Heart left ventricle (tissue), 16 donors: ENCODE measurements around the gene NFASC. TPM values are rescaled to one million over a fixed set of nuclear protein-coding genes. Genes with fewer than 3 reads are reported as not detected.

Experiments
- ATAC-seq, 4 donors: fragments of 200-7000 bp; cut with Tn5 transposase; one replicate each; pipeline ENCODE4 v1.9.1; 2020 to 2022; ENCODE audit warnings: moderate library complexity in 4 of 4, mild to moderate bottlenecking in 3 of 4, moderate number of reproducible peaks in 1 of 4
- DNase-seq, 5 donors: peaks; one replicate each; pipeline ENCODE4 v3.0.0-alpha.2; 2020
- H3K27ac ChIP-seq, 12 donors: fragments of 200-600 bp; sonication (generic) in 4 of 12; one replicate each; pipeline versions ENCODE4 v1.5.0 to v1.8.0; 2016 to 2022; ENCODE audit warnings: mild to moderate bottlenecking in 2 of 12
- H3K27me3 ChIP-seq, 9 donors: fragments of 200-600 bp; sonication (generic) in 2 of 9; one replicate each; pipeline versions ENCODE4 v1.5.1 to v1.8.0; 2016 to 2022; ENCODE audit warnings: mild to moderate bottlenecking in 3 of 9
- H3K36me3 ChIP-seq, 9 donors: fragments of 200-600 bp; sonication (generic) in 2 of 9; one replicate each; pipeline versions ENCODE4 v1.5.0 to v1.8.0; 2018 to 2022; ENCODE audit warnings: mild to moderate bottlenecking in 2 of 9
- H3K4me1 ChIP-seq, 12 donors: fragments of 200-600 bp; sonication (generic) in 4 of 12; one replicate each; pipeline versions ENCODE4 v1.5.0 to v1.8.0; 2016 to 2022; ENCODE audit warnings: mild to moderate bottlenecking in 3 of 12
- H3K4me3 ChIP-seq, 12 donors: fragments of 200-600 bp; sonication (generic) in 4 of 12; one replicate each; pipeline versions ENCODE4 v1.5.0 to v1.8.0; 2017 to 2022; ENCODE audit warnings: mild to moderate bottlenecking in 9 of 12, moderate library complexity in 4 of 12
- H3K9me3 ChIP-seq, 12 donors: fragments of 200-600 bp; sonication (generic) in 4 of 12; one replicate each; pipeline versions ENCODE4 v1.5.0 to v1.8.0; 2016 to 2022; ENCODE audit warnings: mild to moderate bottlenecking in 1 of 12
- POLR2A ChIP-seq, 2 donors: fragments of 450-650 bp; IDR thresholded peaks; one replicate each; pipeline ENCODE4 v1.6.1; 2017; ENCODE audit warnings: antibody characterized with exemption in 2 of 2, mild to moderate bottlenecking in 2 of 2, moderate library complexity in 2 of 2
- WGBS, 4 donors: extraction: QIAGEN DNeasy Blood & Tissue Kit in 2 of 4; methylation state at CpG; one replicate each; pipeline versions ENCODE4 v1.1.5 to v1.1.7; 2013 to 2018; 5-methylcytosine and 5-hydroxymethylcytosine counted together
- intact Hi-C, 10 donors: fragments of 100-400 bp; cut with DNase I; formaldehyde crosslinking; loops; one replicate each; pipeline versions ENCODE4 v1.11.1 to v1.14.2; 2022
- polyA plus RNA-seq, 2 donors: library from polyadenylated mRNA; stranded (reverse); fragments of 200-250 nt; gene quantifications; one replicate each; pipeline ENCODE4 v1.2.3, GENCODE V29; 2013
- total RNA-seq, 9 donors: library from RNA; depleted of rRNA in 2 of 9; stranded (reverse); fragments of >200 nt in 2 of 9; fragmentation: NEBNext Ultra II Directional in 3 of 9; extraction: Animal tissue kit (Norgen Biotek cat#: 25700) in 3 of 9; gene quantifications; one replicate each; pipeline versions ENCODE4 v1.1.0 to v1.2.4, GENCODE V29; 2016 to 2023
- TF ChIP-seq, protein P1 (sequence below), 12 donors: fragments of 200-600 bp; sonication (generic) in 4 of 12; IDR thresholded peaks; one replicate each; pipeline versions ENCODE4 v1.5.0 to v1.8.0; 2018 to 2022; ENCODE audit warnings: antibody characterized with exemption in 12 of 12, mild to moderate bottlenecking in 5 of 12
- donor health status: ischemic (EF 13 %, LVEDD 7.1; RV severe dilation, severe dysfunction).
- donor health status: healthy with polysubstance abuse.
- donor health status: DM: no; HTN: yes; CAD: no.
- donor health status: DM: no; HTN: no; CAD: no.
- donor health status: ischemic (EF 25% LVEDD 6.9; RV normal size, moderate dysfunction).
- donor health status: ischemic (EF 25% LVEDD 5.7; RV mildly dilated, moderate dysfunction).
- donor health status: healthy.
- donor health status: DM: yes; HTN: yes; CAD: no.
- donor health status: ischemic (EF 35%, LVEDD 5.7; RV mildly dilated, moderate dysfunction).
- donor health status: nonischemic (EF 11% LVEDD 7.7; RV severe dilation, severe dysfunction).
- donor health status: DM: yes; HTN: yes; CAD: no.
- donor health status: PGD.
- donor health status: ischemic (EF 29% LVEDD 5.4; RV normal size, mild dysfunction).
- donor health status: nonischemic (EF 23%, LVEDD 6.1; RV moderate dilation, normal function).

Gene NFASC
- total and polyA plus RNA-seq, 11 donors, result 2.5 to 14.6 (median 10.3) TPM

DNA sequence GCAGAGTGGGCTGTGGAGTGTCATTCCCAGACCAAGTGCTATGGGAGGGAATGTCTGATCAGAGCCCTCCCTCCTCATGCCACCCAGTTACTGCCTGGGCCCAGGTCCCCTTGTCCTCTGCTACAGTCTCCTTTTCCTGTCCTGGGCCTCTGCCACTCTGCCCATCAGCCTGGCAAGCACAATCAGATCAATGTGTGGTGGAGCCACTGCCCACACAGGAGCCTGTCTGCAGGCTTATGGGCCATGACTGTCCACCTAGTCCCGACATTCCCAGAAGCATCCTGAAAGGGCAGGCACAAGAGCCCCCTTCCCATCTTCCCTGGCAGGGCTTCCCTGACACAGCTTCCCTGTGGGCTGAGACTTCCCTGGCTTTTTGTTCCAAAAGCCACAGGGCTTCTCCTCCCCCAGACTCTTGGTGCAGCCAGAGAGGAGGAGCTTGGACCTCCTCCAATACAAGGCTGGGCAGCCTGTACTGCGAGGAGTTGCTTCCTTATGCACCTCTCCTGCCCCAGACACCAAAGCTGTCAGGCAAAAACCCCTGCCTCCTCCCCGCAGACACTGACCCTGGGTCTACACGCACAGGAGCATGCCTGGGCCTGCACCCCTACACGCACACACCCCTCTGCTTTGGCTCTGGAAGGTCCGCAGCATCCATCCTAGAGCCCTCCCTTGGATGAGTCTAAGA is 143.2 kb downstream of the NFASC start:
- Histone ChIP-seq H3K4me1 (peaks cover 0 to 25% (median 6%) of the 10 kb centered on the region in 12 donors), H3K27ac (no peak overlapping the region), H3K9me3 (no peaks in the 10 kb centered on the region), H3K27me3 (no peaks in the 10 kb centered on the region), H3K4me3 (no peak overlapping the region), H3K36me3 (no peaks in the 10 kb centered on the region)
- TF ChIP-seq, protein P1, sequence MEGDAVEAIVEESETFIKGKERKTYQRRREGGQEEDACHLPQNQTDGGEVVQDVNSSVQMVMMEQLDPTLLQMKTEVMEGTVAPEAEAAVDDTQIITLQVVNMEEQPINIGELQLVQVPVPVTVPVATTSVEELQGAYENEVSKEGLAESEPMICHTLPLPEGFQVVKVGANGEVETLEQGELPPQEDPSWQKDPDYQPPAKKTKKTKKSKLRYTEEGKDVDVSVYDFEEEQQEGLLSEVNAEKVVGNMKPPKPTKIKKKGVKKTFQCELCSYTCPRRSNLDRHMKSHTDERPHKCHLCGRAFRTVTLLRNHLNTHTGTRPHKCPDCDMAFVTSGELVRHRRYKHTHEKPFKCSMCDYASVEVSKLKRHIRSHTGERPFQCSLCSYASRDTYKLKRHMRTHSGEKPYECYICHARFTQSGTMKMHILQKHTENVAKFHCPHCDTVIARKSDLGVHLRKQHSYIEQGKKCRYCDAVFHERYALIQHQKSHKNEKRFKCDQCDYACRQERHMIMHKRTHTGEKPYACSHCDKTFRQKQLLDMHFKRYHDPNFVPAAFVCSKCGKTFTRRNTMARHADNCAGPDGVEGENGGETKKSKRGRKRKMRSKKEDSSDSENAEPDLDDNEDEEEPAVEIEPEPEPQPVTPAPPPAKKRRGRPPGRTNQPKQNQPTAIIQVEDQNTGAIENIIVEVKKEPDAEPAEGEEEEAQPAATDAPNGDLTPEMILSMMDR (IDR thresholded peaks at IDR 0.05), result no peak
- TF ChIP-seq POLR2A (IDR thresholded peaks at IDR 0.05), result no peak
- ATAC-seq (peak; percentile 16 to 69 (median 42)), DNase-seq (peak in 4 of 5 donors; percentile 40 to 53 (median 46))
- intact Hi-C loops, result no loop called here
- WGBS, 4 donors, result 40 to 46% (median 43%) methylated on average over 6 of the region's 6 CpGs

DNA sequence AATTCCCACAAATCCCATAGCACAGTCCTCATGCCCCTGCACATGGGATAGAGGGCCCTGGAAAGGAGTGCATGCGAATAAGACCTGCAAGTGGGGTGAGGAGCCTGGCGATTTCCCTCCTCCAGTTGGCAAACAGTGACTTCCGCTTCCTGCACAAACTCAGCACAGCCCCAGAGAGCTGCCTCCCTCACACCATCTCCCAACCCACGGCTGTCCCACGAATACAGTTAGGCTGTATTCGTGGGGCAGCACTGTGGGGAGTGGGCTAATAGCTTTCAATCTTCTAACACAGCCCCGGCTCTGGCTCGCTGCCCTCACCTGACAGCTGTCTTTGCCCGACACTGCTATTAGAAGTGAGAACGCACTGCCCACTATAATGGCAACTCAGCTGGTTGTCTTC is 144.1 kb downstream of the NFASC start:
- ATAC-seq, result no peak
- 52 to 65% (median 64%) methylated on average over 6 to 10 of the region's 10 CpGs for whole genome bisulfite sequencing, 4 donors
- intact Hi-C loops, result no loop called here

DNA sequence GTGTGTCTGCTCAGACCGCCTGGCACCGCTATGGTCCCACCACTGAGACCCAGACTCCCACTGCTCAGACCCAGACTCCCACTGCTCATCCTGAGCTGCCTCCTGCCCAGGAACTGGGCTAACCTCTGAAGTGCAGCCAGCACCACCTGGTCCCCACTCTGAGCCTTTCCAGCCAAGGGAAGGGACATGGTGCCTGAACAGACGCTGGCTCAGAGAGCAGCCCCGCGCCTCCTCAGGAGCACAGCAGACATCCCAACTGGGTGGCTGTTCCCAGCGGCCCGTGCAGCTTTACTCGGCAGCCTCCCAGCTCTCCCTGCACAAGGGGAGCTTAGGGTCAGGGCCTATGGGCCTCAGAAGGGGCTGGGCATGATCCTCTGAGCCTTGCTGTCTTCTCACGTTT is 144.6 kb downstream of the NFASC start:
- 81 to 91% (median 88%) methylated on average over 8 to 9 of the region's 9 CpGs for WGBS, 4 donors
- H3K36me3 ChIP-seq, result no peaks in the 10 kb centered on the region
- no peak for TF ChIP-seq POLR2A (IDR thresholded peaks at IDR 0.05)
- H3K27me3 ChIP-seq, result no peaks in the 10 kb centered on the region
- intact Hi-C loops, result no loop called here
- H3K27ac ChIP-seq, result no peak overlapping the region
- H3K4me1 ChIP-seq, result peaks cover 0 to 25% (median 6%) of the 10 kb centered on the region in 12 donors
- no peaks in the 10 kb centered on the region for H3K9me3 ChIP-seq
- no peak overlapping the region for H3K4me3 ChIP-seq
- ATAC-seq (no peak), DNase-seq (no peak)

More for the DNA sequence above, 144.1 kb downstream of the NFASC start:
- H3K9me3 ChIP-seq, result no peaks in the 10 kb centered on the region
- no peaks in the 10 kb centered on the region for H3K36me3 ChIP-seq
- no peak overlapping the region for H3K27ac ChIP-seq
- DNase-seq, result no peak
- peaks cover 0 to 25% (median 6%) of the 10 kb centered on the region in 12 donors for H3K4me1 ChIP-seq
- no peaks in the 10 kb centered on the region for H3K27me3 ChIP-seq
- no peak for TF ChIP-seq POLR2A (IDR thresholded peaks at IDR 0.05)
- TF ChIP-seq, protein P1 (IDR thresholded peaks at IDR 0.05), result no peak
- no peak overlapping the region for H3K4me3 ChIP-seq

DNA sequence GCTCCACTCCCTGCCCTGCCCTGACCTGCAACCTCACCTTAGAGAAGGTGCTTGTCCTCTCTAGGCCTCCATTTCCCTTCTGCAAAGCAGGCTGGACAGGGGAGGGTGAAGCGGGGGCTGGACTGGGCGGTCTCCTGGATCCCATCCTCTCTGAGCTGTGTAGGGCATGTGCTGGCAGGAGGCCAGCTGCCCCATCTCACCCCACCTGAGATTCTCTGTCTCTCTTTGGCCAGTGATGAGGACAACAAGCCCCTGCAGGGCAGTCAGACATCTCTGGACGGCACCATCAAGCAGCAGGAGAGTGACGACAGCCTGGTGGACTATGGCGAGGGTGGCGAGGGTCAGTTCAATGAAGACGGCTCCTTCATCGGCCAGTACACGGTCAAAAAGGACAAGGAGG is 145.4 kb downstream of the NFASC start:
- WGBS, 4 donors, result 88 to 95% (median 92%) methylated on average over 9 of the region's 9 CpGs
- no peak for DNase-seq
- no peak for ATAC-seq
- Histone ChIP-seq H3K4me1 (peaks cover 0 to 25% (median 6%) of the 10 kb centered on the region in 12 donors), H3K36me3 (no peaks in the 10 kb centered on the region), H3K9me3 (no peaks in the 10 kb centered on the region), H3K4me3 (no peak overlapping the region), H3K27ac (no peak overlapping the region), H3K27me3 (no peaks in the 10 kb centered on the region)
- no peak for TF ChIP-seq POLR2A (IDR thresholded peaks at IDR 0.05)
- TF ChIP-seq, protein P1 (IDR thresholded peaks at IDR 0.05), result no peak
- intact Hi-C loops, result no loop called here
